ENCODE measurements around the gene IDH3G. TPM values are rescaled to one million over a fixed set of nuclear protein-coding genes. Genes with fewer than 3 reads are reported as not detected.

IDH3G gene
- total and polyA plus RNA-seq, 2 of the 8 experiments (the other 6 are each of a cell fraction or from before 2014, with no cell fraction given): 39.4 to 66.7 TPM

DNA sequence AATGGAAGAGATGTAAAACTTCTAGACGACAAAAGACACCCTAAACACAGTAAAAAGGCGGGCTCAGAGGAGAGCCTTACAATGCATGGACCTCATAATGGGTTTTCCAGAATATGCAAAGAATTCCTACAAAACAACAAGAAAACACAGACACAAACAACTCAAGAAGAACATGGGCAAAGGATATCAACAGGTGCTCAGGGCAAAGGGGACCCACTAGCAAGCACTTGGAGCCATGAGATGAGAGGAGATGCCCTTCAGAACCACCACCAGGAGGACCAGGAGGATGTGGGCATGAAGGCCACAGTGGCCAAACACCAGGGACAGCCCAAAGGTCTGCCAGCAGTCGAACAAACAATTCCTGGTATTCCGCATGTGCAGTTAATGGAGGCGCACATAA lies 19.0 kb upstream of the IDH3G start (continued):
- TF ChIP-seq SP2 (IDR thresholded peaks at IDR 0.05; ENCODE audit: low read length) (no peak), KDM5A (IDR thresholded peaks at IDR 0.05; ENCODE audit: low read length) (no peak), TBP (IDR thresholded peaks at IDR 0.05; ENCODE audit: low read depth, low read length) (no peak)

Measured in H1 (cell line).